ENCODE measurements around the gene SV2B. TPM values are rescaled to one million over a fixed set of nuclear protein-coding genes. Genes with fewer than 3 reads are reported as not detected.

Gene SV2B
- total RNA-seq, 1 experiment from 2014 or later, result not detected

DNA sequence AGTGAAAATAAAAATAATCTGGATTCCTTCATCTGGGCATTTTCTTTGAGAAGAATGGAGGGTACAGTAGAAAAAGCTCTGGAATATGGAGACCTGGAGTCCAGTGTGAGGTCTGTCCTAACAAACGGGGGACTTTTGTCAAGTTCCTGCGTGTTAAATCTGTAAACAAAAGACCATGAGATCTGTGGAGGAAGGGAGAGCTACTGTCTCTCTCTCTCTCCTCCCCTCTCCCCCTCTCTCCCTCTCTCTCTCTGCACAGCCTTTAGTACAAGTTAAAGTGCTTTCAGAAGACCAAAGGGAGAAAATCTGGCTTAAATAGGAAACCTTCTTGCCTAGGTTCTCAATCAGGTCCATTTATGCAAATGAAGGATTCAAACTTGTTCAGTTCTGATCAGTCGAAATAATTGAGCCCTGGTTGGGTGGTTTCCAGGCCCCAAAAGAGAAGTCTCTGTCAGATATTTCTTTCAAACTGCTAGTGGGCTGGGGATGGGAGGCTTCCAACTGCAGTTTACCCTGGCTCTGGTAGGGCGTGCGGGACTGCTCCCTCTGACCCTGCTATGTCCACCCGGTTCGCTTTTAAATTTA, 103.7 kb downstream of the SV2B start:
- Histone ChIP-seq H3K23me2 (ENCODE audit: insufficient read length, low read depth, low read length, poor library complexity, severe bottlenecking) (no peaks in the 10 kb centered on the region), H4K91ac (ENCODE audit: insufficient read length, low read depth, low read length) (no peak overlapping the region), H3K79me2 (ENCODE audit: insufficient read depth, low read length) (no peaks in the 10 kb centered on the region), H2AK5ac (ENCODE audit: insufficient read length, low read length) (no peak overlapping the region), H3K4me2 (ENCODE audit: insufficient read depth, insufficient read length, low read length) (no peak overlapping the region), H4K5ac (ENCODE audit: insufficient read length, low read depth, low read length) (no peak overlapping the region), H4K8ac (replicated peaks; ENCODE audit: insufficient read length, low read depth, low read length) (no peak overlapping the region), H2BK120ac (ENCODE audit: low read depth, low read length, poor library complexity, severe bottlenecking) (no peak overlapping the region), H2BK5ac (ENCODE audit: insufficient read length, low read length) (no peak overlapping the region), H2AFZ (ENCODE audit: low read length) (no peak overlapping the region), H3K23ac (ENCODE audit: insufficient read length, low read depth, low read length) (no peak overlapping the region), H3T11ph (ENCODE audit: low read length) (no peak overlapping the region), H3K14ac (ENCODE audit: insufficient read depth, low read length) (no peak overlapping the region), H3K27me3 (ENCODE audit: insufficient read depth, low read length) (no peaks in the 10 kb centered on the region), H2BK12ac (ENCODE audit: insufficient read length, low read depth, low read length) (no peak overlapping the region), H3K9me3 (ENCODE audit: control insufficient read depth, low read depth, low read length) (no peaks in the 10 kb centered on the region), H3K4ac (ENCODE audit: low read depth, low read length) (no peak overlapping the region), H3K27ac (ENCODE audit: insufficient read length, low read depth, low read length) (no peak overlapping the region), H3K9ac (ENCODE audit: extremely low read depth, insufficient read length, low read length) (no peak overlapping the region), H2BK20ac (ENCODE audit: low read depth, low read length, poor library complexity, severe bottlenecking) (no peak overlapping the region), H3K4me1 (ENCODE audit: insufficient read depth, low read length) (peaks cover 4% of the 10 kb centered on the region; the same call in 1 of the 2 replicates), H3K56ac (ENCODE audit: insufficient read length, low read depth, low read length) (no peak overlapping the region), H3K79me1 (ENCODE audit: insufficient read depth, low read depth, low read length, poor library complexity, severe bottlenecking) (no peaks in the 10 kb centered on the region), H3K18ac (ENCODE audit: insufficient read length, low read depth, low read length) (no peak overlapping the region), H4K20me1 (ENCODE audit: control insufficient read depth, insufficient read depth, insufficient read length) (no peaks in the 10 kb centered on the region), H2BK15ac (ENCODE audit: low read depth, low read length) (no peak overlapping the region)
- Mint-ChIP-seq H3K27me3 (ENCODE audit: low read depth) (peaks cover 1% of the 10 kb centered on the region; the same call in 1 of the 2 replicates), H3K27ac (peak overlapping the region in 1 of 3 experiments; percentile 64; a peak in 1 of 7 replicates), H3K9me3 (no peaks in the 10 kb centered on the region), H3K36me3 (ENCODE audit: insufficient read depth in 1 of 3, low read depth in 3 of 3) (no peaks in the 10 kb centered on the region), H3K4me1 (peaks cover 13 to 26% of the 10 kb centered on the region in 2 experiments), H3K4me3 (no peak overlapping the region)
- TF ChIP-seq, protein P1, sequence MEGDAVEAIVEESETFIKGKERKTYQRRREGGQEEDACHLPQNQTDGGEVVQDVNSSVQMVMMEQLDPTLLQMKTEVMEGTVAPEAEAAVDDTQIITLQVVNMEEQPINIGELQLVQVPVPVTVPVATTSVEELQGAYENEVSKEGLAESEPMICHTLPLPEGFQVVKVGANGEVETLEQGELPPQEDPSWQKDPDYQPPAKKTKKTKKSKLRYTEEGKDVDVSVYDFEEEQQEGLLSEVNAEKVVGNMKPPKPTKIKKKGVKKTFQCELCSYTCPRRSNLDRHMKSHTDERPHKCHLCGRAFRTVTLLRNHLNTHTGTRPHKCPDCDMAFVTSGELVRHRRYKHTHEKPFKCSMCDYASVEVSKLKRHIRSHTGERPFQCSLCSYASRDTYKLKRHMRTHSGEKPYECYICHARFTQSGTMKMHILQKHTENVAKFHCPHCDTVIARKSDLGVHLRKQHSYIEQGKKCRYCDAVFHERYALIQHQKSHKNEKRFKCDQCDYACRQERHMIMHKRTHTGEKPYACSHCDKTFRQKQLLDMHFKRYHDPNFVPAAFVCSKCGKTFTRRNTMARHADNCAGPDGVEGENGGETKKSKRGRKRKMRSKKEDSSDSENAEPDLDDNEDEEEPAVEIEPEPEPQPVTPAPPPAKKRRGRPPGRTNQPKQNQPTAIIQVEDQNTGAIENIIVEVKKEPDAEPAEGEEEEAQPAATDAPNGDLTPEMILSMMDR (conservative IDR thresholded peaks at IDR 0.05), result no peak
- WGBS (ENCODE audit: extremely low coverage, insufficient read length, low lambda C conversion rate), result no CpG with 5 or more reads among the region's 7 CpGs
- DNase-seq, result no peak

Measured in H9 (cell line).